Measurements from ENCODE around the gene CCDC73.
A peak's percentile ranks its signal among the peaks of the same experiment; 100 is the strongest.
"Not testable (repeated sequence)": the region's sequence is repeated elsewhere in the genome, so short reads cannot be mapped to it uniquely, and the experiment has no call there.

The CCDC73 gene

GRCh38 chr11:32794439-32794838 is at the start of gene CCDC73:
TSS of gene CCDC73 (minus strand) at chr11:32794662. CDS start at chr11:32760243, 34,419 bp downstream.
- DNase-seq: no peak

DNA sequence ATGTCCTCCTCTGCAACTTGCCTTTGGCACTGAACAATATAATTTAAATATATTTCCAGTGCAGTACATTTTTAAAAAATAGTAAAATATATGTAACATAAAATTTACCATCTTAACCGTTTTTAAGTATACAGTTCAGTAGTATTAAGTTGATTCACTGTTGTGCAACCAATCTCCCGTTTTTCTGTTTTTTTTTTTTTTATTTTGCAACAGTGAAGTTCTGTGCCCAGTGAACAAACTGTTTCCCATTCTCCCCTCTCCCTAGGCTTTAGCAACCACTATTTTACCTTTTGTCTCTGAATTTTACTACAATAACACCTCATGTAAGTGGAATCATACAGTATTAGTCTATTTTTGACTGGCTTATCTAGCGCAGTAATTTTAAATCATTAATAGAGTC is 49.1 kb upstream of the CCDC73 start:
- DNase-seq: no peak

- DNase-seq: no peak
Observed at GRCh38 chr11:32840587-32840986, 46.1 kb upstream of the CCDC73 start.

- no peak for DNase-seq
Observed at GRCh38 chr11:32839308-32839707, 44.8 kb upstream of the CCDC73 start.

DNA sequence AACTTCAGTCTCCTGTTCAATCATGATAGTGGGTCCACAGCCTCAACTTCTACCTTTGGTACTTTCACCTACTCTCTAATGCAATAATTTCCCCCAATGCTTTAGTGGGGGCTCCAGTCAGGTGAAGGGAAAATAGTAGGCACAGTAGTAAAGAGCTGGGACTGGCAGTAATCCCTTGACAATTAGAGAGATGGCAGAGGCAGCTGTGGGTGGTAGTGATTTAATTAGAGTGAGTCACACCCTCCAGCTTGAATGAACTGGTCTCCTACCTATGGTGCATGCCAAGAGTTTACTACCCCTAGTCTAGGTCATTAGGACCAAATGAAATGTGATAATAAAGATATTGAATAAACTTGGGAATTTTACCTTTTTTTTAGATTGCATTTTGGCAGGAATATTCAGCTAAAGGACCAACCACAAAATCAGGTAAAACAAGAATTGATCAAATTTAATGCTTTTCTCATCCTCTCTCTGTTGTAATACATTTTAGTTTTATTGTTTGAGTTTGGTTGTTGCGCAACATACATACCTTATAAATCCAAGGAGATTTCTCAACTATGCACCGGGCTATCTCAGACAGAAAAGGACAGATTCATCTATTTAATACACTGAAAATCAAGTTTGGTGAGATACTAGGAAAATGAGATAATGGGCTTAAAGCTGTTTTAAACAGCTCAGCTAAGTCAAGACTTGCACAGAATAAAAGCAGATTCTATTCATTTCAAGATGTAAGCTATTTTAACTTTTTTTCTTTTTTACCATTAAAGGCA is 44.2 kb upstream of the CCDC73 start:
- peak in 1 of 2 experiments; percentile 36 for DNase-seq

DNA sequence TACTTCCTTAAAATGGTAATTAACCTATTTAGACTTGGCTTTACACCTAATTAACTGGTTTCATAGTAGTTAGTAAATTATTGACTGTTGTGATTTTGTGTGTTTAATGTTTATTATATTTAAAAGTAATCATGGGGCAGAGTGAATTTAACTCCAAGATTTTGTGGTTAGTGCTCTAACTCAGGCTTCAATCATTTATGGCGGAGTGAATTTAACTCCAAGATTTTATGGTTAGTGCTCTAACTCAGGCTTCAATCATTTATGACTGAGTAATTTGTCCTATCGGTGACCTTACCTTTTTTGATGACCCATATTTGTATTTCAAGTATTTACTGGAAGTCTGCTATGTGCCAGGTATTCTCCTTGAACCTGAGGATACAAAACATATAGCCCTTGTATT is 42.5 kb upstream of the CCDC73 start:
- no peak for DNase-seq

GRCh38 chr11:32833921-32834320 is 39.5 kb upstream of the CCDC73 start:
- no peak for DNase-seq

DNA sequence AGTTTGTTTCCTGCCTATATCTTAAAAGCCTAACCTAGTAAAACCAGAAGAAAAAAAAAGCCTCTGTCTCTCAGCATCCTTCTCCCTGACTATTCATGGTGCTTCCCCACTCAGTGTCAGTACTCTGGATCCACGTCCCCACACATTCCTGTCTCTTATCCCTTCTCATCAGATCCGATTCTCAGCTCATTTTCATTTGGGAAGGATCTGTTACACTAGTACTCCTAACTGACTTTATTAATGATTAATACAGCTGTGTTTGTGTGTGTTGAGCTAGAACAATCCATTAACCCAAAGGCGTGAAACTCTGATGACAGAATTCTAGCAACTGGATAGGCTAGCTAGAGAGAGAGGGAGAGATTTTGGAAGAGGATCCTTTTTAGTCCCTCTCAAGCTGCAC is 36.8 kb upstream of the CCDC73 start:
- DNase-seq: no peak

DNA sequence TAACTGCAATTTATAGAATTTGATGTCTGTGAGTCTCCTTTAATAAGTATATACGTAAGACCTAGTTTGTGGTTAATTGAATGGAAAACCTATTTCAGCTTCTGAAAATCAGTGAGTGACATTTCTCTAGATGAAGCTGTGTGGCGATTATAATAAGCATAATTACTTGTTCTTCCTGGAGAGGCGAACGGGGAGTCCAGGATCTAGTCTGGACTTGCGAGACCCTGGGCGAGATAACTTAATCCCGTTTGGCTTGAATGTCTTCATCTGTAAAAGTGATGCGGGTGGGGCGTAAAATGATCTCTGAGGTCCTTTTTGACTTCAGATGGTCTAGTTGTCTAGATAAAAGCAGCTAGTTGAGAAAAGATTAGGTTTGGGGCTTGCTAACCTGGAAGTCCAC is 36.3 kb upstream of the CCDC73 start:
- peak in 1 of 2 experiments; percentile 8 for DNase-seq

- no peak for DNase-seq
Observed at GRCh38 chr11:32830413-32830738, 35.9 kb upstream of the CCDC73 start.

DNA sequence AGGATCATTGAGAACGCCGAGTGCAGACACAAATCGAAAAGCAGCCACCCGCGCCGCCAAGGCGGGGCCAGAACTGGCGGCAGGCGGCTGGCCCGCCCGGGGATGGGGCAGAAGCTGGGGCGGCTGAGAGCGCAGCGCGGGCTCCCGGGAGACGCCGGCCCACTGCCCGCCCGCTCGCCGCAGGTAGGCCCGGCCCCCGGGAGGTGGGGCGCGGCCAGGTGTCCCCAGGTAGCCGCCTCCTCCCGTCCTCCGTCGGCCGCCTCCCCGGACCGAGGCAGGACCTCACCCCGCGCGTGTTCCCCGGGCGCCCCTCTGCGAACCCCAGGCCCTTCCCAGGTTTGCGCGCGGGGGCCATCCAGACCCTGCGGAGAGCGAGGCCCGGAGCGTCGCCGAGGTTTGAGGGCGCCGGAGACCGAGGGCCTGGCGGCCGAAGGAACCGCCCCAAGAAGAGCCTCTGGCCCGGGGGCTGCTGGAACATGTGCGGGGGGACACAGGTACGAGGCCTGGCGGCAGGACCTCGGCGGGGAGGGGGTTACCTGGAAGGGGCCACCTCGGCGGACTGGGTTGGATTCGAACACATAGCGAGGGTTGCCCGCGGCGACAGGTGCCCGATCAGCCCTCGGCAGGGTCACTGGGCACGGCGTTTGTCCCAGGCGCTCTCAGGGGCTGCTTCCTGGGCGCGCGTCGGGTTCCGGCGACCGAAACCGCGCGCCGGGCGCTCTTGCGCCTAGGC is 35.4 kb upstream of the CCDC73 start, which contains the start of gene PRRG4:
PRRG4 (plus strand) TSS at position 248 of the 733 bp plus-strand sequence. CDS start 603 bp downstream, outside the sequence.
- DNase-seq: peak in 1 of 2 experiments; percentile 42

DNA sequence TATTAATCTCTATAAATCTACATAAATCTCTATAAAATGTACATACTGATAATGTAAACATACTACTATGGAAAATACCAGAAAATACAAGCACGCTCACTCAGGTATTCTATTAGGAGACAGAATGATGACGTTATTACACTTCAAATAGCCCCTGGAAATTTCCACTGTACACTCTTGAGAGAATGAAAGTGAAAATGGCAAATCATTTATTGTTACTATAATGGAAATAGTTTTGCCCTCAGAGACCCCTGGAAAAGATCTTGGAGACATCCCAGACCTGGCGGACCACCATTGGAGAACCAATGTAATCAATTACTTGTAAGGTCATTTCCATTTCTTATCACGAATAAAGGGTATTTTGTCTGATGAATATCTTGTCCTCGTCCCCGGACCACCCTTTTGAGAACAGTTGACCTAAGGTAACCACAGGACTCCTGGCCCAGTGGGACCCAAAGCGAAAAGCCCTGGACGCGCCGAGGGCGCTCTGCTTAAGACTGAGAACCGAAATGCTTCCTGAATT is 34.8 kb upstream of the CCDC73 start:
- no peak for DNase-seq

GRCh38 chr11:32827276-32827675 is 32.8 kb upstream of the CCDC73 start:
- no peak for DNase-seq

DNA sequence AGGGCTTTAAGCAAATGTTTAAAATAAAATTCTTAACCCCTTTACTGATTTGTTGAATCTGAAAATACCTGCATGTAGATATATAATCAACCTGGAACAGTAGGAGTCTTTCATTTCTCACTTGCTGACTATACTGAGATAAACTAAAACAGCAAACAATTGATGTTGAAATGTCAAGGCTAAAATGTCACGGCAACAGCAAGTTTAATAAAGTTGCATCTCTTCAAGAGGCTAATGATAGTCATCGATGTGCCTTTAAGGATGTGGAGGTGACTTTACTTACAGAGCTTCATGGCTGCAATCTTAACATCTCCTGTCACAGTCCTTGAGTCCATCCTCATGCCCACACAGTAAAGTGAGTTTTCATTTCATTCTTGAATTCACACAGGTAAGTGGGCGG is 31.7 kb upstream of the CCDC73 start:
- no peak for DNase-seq

DNA sequence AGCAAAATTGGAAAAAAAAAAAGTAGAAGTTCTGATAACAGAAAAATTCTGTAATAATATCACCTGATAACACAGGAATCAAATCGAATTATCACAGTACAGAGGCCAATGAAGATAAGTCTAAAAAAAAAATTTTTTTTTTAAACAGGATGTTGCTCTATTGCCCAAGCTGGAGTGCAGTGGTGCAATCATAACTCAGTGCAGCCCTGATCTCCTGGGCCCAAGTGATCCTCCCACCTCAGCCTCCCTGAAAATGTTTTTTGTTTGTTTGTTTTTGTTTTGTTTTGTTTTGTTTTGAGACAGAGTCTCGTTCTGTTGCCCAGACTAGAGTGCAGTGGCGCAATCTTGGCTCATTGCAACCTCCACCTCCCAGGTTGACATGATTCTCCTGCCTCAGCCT is 29.2 kb upstream of the CCDC73 start:
- not testable (repeated sequence) for DNase-seq

GRCh38 chr11:32821917-32822560 is 27.6 kb upstream of the CCDC73 start:
- DNase-seq: no peak

- no peak for DNase-seq
Observed at GRCh38 chr11:32821517-32821916, 27.1 kb upstream of the CCDC73 start.

- DNase-seq: no peak
Observed at GRCh38 chr11:32820497-32820896, 26.0 kb upstream of the CCDC73 start.

GRCh38 chr11:32819187-32819586 is 24.7 kb upstream of the CCDC73 start:
- DNase-seq: no peak

- no peak for DNase-seq
Observed at GRCh38 chr11:32817852-32818183, 23.4 kb upstream of the CCDC73 start.

GRCh38 chr11:32817181-32817851 is 22.9 kb upstream of the CCDC73 start:
- DNase-seq: no peak

GRCh38 chr11:32809313-32809712 is 14.9 kb upstream of the CCDC73 start:
- DNase-seq: peak; percentile 46 to 76

GRCh38 chr11:32796425-32796824 is 2.0 kb upstream of the CCDC73 start:
- no peak for DNase-seq

Measured in NCI-H524 (cell line).